ENCODE measurements around the gene HIF3A. TPM values are rescaled to one million over a fixed set of nuclear protein-coding genes. Genes with fewer than 3 reads are reported as not detected.
A peak's percentile ranks its signal among the peaks of the same experiment; 100 is the strongest.

The HIF3A gene
- total RNA-seq, 1 experiment from 2014 or later, result not detected

- DNase-seq (ENCODE audit: low read depth), result no peak
Observed at GRCh38 chr19:46326608-46327007, 29.8 kb downstream of the HIF3A start.

- DNase-seq (ENCODE audit: low read depth), result no peak
Observed at GRCh38 chr19:46328079-46328478, 31.2 kb downstream of the HIF3A start.

- DNase-seq (ENCODE audit: low read depth), result no peak
Observed at GRCh38 chr19:46330319-46330918, 33.6 kb downstream of the HIF3A start.

- DNase-seq (ENCODE audit: low read depth), result no peak
Observed at GRCh38 chr19:46337487-46337886, 40.6 kb downstream of the HIF3A start.

- DNase-seq (ENCODE audit: low read depth), result no peak
Observed at GRCh38 chr19:46339446-46339845, 42.6 kb downstream of the HIF3A start.

- no peak for DNase-seq (ENCODE audit: low read depth)
Observed at GRCh38 chr19:46340051-46340659, 43.3 kb downstream of the HIF3A start.

- DNase-seq (ENCODE audit: low read depth), result no peak
Observed at GRCh38 chr19:46341937-46342336, 45.1 kb downstream of the HIF3A start.

GRCh38 chr19:46344363-46344762 lies 47.5 kb downstream of the HIF3A start:
- no peak for DNase-seq (ENCODE audit: low read depth)

- no peak for DNase-seq (ENCODE audit: low read depth)
Observed at GRCh38 chr19:46345157-46345556, 48.3 kb downstream of the HIF3A start.

GRCh38 chr19:46346821-46347571 lies 50.2 kb downstream of the HIF3A start, which contains the start of gene PPP5C:
Gene PPP5C (plus strand): TSS chr19:46347087. CDS start chr19:46347097, 10 bp downstream.
- peak; percentile 88 for DNase-seq (ENCODE audit: low read depth)

GRCh38 chr19:46347572-46347883 lies 50.7 kb downstream of the HIF3A start:
- no peak for DNase-seq (ENCODE audit: low read depth)

- DNase-seq (ENCODE audit: low read depth), result no peak
Observed at GRCh38 chr19:46347985-46348384, 51.1 kb downstream of the HIF3A start.

GRCh38 chr19:46349311-46349993 lies 52.6 kb downstream of the HIF3A start:
- DNase-seq (ENCODE audit: low read depth), result no peak

GRCh38 chr19:46350029-46350757 lies 53.4 kb downstream of the HIF3A start:
- DNase-seq (ENCODE audit: low read depth), result no peak

- DNase-seq (ENCODE audit: low read depth), result no peak
Observed at GRCh38 chr19:46350758-46351159, 53.9 kb downstream of the HIF3A start.

- peak; percentile 88 for DNase-seq (ENCODE audit: low read depth)
Observed at GRCh38 chr19:46351241-46352041, 54.6 kb downstream of the HIF3A start.

GRCh38 chr19:46353730-46354528 lies 57.1 kb downstream of the HIF3A start:
- no peak for DNase-seq (ENCODE audit: low read depth)

GRCh38 chr19:46355234-46356148 lies 58.6 kb downstream of the HIF3A start:
- no peak for DNase-seq (ENCODE audit: low read depth)

Data from LHCN-M2 (cell line).